HG03108 (cell line): ENCODE results near the gene OPCML.

ENCODE experiments used
- ATAC-seq: cut with Tn5 transposase; IDR thresholded peaks from one replicate; pipeline ENCODE4 v1.9.1; 2021; ENCODE audit warnings: moderate library complexity; ENCODE audit not compliant: unreplicated experiment

The OPCML gene

DNA sequence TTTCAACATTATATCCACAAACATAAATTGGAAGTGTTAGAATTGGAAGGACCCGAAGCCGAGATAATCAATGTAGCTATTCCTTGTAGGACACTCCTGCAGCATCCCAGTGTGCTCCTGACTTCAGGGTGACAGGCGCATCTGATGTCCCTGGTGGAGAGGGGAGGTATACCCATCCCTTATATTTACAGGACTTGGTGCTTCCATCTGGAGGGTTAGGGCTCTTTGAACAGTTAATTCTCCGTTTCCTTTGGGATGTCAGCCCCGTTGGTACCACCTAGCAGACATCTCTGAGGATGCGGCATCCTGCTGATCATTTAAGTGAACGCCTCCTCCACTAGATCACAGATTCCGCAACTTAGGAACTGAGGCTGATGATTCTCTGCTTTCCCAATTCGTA lies 451.3 kb downstream of the OPCML start:
- no peak for ATAC-seq

DNA sequence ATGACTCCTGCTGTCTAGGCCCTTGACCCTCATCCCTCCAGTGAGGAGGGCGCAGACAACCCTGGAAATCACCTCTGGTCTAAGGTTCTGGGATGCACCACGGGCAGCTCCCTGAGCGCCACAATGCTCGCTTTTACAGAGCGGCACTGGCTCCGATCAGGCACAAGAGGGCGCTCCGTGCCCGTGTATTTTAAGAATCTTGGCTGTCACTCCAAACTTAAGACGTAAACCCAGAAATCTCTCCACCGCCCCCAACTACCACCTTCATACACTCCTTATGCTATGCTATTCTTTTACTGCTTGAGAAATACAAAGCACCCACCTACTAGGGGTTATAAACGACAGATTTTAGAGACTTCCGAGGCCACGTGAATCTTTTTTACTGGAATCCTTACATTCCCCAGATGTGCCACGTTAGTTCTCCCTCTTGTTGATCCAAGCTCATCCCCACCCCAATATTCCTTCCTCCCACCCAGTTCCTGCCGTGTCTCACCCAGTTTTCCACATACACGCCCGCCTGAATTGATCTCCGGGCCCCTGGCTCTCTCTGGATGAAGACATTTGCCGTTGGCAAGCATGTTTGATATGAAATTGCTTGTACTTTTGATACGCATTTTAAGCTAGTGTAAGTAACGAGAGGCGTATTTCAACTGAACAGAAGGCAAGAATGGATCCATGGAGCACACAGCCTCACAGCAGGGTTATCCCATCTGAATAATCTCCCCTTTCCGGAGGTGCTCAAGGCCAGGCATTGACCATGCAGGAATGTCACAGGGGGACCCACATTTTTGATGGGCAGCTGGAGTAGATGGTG lies 453.5 kb downstream of the OPCML start:
- ATAC-seq: no peak

DNA sequence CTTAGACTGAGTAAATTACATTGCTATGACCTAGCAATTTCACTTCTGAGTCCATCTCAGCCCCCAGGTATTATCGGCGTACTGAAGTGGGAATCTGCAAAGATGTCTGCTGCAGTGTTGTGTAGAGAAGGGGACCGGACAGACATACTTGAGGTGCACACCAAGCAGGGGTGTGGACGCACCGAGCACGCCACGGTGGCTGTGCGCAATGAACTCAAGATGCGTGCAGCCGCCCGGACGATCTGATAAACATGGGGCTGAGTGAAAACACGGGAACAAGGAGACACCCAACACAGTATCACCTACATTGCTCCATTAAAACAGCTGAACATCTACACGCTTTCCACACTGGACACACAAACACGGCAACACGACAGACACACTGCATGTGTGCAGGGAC lies 454.3 kb downstream of the OPCML start:
- no peak for ATAC-seq

DNA sequence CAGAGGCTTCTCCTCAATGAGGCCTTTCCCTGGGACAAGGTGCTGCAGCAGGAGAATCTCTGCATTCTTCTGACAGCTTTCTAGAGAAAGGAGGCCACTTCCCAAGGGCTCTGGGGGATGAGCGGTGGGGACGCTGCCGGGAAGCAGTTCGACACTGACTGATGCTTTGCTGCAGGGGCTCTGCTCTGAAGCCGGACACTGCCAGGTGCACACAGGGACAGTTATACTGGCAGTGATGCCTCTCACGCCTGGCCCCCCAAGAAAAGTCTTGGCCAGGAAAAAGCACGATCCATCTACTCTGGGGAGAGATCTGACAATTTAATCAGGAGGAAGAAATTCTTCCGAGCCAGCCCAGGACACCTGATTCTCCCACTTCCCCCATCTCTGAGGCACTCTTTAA lies 456.9 kb downstream of the OPCML start:
- no peak for ATAC-seq

DNA sequence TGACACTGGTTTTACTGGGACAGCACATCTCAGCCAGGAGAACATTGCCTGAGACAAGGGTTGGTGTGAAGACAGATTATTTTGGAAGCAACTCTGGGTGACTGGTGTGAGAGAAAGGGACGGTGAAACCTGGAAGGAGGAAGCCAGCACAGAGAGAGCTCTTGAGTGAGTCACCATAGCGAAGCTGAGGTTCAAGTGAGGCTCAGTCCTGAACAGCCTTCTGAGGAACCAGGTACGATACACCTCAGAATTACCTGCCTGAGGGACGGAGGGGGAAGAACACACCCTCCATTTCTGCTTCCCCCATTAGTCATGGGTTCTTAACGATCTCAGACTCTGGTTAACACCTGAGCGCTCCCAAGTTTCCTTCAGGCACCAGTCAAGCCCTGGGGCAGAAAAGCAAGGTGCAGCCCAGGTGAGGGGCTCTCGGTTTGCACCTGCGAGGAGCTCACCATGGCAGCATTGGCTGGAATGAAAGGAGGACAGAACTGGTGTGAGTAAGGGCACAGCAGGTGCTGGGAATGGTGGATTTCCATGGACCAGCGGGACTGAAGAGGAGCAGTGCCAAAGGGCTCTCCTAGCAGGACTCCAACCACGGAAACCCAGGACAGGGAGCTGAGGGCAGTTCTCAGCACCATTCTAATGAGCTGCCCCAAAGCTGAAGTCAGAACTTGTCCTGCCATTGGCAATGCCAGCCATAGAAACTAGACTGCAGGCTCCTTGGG lies 459.3 kb downstream of the OPCML start:
- no peak for ATAC-seq

DNA sequence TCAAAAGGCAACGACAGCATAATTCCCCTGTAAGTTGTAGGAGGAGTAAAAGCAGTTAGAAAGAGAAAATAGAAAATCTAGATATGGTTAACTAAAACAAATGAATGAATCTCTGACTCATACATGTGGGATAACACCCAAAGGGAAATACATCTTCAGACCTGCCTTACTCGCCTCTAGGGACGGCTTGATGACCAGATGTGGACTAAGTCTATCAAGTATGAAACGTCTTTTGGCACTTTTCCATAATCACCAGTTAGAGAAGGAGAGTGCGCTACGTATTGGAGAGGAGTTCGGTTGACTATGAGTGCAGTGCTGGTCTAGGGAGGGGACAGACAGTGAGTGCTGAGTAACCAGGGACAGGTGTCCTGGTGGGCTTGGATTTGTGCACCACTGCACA lies 459.9 kb downstream of the OPCML start:
- no peak for ATAC-seq

DNA sequence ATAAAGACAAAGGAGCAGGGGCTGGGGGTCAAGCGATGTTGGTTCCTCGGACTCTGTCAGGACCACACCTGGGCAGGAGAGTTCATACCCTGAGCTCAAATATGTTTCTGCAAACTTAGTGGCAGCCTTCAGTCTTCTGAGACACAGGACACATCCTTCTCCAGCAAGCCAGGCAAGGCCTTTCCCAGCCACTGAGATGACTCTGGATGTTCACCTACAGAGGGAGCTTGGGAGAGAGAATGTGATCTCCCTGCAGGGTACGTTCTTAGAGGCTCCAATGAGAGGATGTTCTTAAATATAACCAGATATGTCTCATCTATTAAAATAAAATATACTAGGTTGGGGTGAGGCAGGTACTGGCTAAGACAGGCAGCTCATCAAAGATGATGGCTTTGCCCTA lies 461.5 kb downstream of the OPCML start:
- no peak for ATAC-seq

DNA sequence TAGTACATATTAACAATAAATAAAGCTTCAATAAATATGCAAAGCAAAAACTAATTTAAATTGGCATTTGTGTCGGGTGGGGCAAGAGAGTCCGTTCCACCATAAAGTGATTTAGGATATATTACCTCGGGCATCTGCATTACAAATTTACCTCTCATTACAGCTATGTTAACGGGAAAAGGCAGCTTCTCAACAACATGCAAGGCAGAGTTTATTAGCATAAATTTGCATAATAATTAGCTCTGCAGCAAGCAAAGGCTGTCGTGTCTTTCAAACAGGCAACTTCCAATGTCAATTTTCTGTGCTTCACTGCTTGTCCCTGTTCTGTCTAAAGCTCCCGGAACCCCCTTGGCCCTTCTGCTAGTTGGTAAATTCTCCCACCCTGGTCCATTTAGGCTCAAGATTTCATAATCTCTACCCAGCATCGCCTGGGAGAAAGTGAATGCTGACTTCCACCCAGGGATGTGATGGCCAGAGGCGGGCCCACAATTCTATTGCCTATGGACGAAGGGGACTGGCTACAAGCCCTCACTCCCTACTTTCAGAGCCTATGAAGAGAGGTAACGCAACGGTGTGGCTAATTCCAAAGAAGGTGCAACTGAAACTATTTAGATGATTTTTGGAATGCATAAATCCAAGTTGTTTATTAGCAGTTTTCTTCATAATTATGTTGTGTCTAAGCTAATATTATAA lies 462.1 kb downstream of the OPCML start:
- ATAC-seq: no peak

DNA sequence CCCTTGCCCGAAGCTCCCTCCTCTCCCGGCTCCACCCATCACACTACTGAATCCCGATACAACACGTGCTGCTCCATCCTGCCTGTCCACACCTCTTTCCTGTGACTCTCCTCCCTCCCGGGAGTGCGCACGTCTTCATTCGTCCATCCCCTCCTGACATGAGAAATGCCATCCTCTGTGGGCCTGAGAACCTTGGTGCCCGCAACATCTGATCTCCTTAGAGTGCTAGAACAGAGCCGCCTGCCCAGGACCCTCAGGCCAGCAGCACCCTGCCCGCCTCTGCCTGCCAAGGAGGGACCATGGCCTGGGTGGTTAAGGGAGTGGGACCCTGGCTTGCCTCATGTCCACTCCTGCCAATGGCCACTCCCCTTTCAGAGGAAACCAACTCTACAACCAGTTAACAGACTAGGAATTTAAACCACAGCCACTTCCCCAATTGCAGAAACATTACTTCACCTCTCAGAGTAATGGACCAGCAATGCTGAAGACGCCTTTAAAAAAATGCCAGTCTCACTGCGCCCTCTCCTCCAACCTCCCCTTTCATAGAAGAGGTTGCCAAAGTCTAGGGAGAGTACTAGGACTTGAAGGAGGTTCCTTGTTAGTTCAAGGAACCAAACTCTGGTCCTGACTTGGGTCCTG lies 466.3 kb downstream of the OPCML start:
- ATAC-seq: no peak

DNA sequence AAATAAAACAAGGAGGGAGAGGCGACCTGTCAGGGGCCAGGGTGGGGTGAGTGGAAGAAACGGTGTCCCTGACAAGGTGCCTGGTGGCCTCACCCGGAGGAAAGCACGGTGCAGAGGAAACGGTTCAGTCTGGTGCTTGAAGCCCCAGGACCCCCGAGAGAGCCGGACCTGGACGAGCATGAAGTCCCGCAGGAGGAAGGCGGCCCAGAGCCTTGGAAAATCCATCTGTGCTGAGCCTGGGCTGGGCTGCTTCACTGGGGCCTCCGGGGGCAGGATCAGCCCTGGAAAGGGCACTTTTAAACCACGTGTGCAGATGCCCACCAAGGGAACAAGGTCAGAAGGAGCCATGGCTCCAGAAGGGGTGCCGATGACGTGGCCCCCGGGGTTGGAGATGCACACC lies 467.3 kb downstream of the OPCML start:
- no peak for ATAC-seq

DNA sequence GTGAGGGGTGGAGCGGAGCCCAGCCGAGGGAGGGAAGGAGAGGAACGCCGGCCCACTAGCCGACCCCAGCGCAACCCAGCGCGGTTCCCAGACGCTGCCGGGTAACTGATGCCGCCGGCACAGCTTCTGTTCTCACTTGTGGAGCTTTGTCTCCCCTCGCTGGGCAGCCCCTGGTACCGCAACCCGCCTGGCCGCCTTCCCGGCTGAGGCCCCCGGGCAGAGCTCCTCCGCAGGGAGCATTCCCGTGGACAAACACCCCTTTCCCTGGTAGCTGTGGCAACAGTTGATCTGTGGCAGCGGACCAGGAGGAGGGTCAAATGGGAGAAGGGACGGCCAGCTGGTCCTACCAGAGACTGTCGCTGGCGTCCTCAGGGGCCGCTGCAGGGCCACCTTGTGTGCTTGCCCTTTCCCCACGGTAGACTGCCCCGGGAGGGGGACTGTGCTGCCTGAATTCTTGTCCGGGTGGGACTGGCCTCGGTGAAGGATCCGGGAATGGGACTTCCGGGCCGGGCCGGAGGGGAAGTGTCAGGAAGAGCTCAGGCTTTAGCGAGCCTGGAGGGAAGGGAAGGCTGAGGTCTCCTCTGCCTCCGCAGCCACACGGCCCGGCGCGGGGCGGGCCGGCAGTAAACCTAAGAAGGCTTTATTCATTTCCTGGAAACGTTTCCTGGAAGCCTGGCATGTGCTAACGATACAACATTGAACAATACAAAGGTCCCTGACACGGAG lies 468.0 kb downstream of the OPCML start:
- no peak for ATAC-seq

DNA sequence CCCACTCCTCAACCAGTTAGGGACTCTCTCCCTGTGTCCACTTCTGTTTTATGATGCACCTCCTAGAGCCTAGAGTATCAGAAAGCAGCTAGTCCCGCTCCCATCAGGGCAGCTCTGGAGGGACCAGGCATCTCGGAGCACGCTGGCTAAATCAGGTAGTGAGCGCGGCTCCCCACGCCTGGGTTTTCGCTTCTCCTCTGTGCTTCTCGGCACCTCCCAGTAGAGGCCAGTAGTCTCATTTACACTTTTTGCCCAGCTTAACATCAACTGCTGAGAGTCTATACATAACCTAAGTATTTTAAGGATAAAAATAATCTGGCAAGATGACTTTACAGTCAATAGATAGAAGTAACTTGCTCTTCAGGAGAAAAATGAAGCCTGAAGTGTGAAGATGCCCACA lies 473.8 kb downstream of the OPCML start:
- no peak for ATAC-seq

DNA sequence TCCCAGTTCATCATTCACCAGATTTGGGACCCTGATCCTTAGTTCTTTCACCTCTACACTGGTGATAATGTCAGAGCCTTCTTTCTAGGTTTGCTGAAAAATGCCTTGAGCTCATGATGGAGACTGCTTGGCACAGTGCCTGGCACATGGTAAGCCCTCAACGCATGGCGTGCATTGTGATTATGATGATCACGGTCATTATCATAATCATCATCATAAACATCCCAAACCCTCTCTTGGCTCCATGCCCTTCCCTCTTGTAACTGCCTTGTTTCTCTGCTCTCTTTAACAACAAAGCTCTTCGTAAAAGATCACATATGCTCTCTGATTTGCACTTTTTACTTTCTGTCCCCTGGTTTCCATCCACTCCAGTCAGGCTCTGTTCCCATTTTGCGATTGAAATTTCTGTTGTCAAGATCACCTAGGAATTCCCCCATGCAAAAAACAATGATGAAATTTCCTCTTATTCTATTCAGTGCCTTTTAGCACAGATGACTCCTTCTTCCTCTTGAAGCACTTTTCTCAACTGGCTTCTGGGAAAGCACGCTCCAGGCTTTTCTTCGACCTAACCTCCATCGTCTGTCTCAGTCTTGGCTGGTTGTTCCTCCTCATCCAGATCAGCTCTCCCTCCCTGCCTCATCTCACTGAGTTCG lies 479.1 kb downstream of the OPCML start:
- ATAC-seq: no peak

DNA sequence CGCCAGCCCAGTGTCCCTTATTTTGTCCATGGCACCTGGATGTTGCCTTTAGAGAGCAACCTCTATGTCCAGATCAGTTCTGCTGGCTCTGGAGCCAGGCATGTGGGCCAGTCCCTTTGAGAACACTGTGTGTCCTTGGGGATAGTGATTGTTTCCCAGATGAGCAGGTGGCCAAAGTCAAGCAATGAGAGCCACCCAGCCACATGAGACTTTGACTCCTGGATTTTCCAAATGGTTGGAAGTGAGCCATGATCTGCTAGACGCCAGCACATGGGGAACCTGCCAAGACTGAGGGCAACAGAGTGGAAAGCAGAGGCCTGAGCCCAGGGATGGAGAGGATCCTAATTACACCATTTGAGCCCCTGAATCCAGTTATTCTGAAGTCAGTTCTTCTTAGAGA lies 479.8 kb downstream of the OPCML start:
- ATAC-seq: no peak

DNA sequence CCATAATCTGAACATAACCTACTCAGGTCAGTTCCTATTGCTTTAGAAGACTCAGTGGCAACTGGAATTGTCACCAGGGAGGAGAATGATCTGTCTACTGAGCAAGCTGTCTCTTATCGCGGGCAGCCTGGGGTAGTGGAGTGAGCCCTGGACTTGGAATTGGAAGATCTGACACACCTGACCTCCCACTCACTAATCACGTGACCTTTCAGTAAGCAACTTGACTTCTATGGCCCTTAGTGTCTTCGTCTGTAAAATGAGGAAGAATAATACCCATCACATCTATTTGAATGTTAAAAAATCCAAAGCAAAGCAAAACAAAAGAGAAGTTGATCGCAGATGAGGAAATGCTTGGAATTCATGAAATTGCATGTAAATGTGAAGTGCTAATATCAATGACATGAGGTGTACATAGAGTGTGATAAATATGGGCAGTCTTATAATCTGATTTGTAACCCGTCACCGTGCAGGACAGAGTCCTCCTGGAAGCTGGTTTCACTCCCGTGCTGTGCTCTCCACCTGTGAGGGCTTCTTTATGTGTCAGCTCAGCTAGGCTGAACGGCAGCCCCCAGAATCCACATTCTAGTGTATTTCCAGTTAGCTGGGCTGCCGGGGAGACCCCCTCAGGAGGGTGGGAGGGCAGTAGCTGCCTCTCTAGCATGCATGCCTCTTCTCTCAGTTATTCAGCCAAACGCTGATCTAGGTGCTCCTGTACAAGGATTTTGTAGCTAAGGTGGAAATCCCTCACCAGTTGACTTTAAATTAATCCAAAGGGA lies 482.9 kb downstream of the OPCML start:
- no peak for ATAC-seq

DNA sequence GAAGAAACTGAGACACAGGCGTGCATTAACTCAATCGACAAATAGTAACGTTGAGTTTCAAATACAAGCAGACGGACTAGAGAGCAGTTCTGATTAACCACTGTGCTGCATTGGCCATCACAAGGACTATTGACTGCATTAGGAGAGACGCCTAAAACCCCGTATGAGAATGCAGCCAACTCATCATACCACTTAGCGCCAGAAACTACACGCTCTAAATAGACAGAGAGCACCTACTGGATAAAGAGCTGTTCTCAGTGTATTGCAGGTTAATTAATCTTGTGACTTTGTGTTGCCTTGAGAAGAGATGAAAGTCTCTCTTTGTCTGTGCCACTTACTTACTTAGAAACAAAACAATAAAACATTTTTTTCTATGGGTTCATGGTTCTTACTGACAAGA lies 484.0 kb downstream of the OPCML start:
- no peak for ATAC-seq

DNA sequence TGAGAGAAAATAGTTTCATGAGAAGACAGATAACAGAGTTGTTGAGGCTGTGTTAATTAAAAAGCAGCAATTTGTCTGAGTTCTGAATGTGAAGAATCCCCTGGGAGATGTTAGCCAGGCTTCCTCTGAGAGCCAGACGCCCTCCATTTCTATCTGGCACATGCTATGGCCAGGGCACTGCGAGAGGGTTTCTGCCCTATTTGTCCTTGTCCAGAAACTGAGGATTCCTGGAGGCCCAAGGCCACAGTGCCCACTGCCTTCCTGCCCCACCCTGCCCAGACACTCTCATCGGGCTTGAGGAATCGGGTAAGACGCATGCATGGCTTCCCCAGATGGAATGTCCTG lies 484.6 kb downstream of the OPCML start:
- no peak for ATAC-seq

DNA sequence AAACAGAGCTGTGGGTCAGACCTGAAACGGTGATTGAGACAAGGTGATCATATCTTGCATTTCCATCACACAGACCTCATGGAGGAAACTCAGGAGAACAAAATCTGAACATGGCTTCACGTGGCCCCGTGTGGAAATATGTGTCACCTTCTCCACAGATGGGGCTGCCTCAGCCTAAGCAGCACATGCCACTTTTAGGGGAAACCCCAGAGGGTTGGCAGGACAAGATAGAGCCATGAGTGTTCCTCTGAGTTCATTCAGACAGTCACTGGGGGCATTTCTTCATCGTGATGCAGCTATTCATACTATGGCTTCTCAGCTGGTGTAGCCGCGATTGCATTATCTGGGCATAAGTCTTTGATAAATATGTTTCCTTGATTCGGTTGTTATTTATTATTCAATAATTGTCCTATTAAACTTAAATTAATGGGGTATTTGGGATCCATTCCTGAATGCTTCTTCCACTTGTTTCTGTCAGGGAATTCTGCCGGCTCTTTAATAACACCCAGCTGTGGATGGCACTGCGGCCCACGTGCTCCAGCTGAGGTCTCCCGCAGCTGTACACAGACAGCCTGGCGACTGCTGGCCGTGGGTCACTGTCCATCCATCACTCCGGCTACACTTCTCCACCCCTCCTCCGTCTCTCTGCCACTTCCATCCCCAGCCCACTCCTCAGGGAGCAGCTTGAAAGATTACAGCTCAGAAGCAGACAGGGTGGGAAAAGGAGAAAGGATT lies 485.1 kb downstream of the OPCML start:
- ATAC-seq: no peak

DNA sequence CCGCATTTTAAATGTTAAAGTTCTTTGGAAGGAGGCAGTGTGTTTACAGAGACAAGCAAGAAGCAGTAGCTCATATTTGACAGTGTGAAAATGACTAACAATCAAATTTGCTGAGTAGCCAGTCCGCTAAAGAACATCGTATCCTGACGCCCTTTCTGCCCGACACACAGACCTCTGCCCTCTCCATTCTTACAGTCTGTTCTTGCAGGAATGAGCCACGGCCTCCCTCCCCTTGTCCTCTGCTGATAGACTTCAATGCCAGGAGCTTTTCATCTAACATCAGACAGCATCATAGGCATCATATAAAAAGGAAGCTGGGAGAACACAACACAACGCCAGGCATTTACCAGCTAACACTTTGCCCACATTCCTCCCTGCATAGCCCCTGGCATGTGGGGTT lies 486.0 kb downstream of the OPCML start:
- ATAC-seq: no peak
